OCI-LY7 (cell line): ENCODE results near the gene EPS8L2.

Experiments used
- EZH2phosphoT487 ChIP-seq: fragments of 200-600 bp; sonication (generic); IDR thresholded peaks from 2 replicates; pipeline ENCODE4 v1.6.1; 2018; ENCODE audit warnings: low read depth, borderline replicate concordance, mild to moderate bottlenecking, mixed run types, antibody characterized with exemption, low read length, moderate library complexity, mixed read lengths
- TF ChIP-seq, protein P1 (sequence below): fragments of 200-600 bp; sonication (generic); conservative IDR thresholded peaks from 2 replicates; pipeline ENCODE4 v1.5.1; 2014; ENCODE audit warnings: mild to moderate bottlenecking, antibody characterized with exemption, low read length, moderate library complexity, mixed read lengths

DNA sequence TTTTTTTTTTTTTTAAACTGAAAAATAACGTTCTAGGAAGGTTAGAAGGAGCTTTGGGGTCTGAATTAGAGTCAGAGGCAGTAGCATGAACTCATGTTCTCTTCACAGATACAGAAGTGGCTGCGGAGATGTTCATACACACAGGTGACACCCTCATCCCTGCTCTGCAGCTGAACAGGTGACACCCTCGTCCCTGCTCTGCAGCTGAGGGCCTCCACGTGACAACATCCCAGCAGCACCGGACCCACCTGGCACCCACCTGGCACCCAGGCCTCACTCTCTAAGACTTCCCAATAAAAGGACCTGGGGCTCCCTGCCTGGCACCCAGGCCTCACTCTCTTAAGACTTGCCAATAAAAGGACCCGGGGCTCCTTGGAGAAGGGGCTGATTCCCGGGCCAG is 49.2 kb upstream of the EPS8L2 start:
- TF ChIP-seq, protein P1, sequence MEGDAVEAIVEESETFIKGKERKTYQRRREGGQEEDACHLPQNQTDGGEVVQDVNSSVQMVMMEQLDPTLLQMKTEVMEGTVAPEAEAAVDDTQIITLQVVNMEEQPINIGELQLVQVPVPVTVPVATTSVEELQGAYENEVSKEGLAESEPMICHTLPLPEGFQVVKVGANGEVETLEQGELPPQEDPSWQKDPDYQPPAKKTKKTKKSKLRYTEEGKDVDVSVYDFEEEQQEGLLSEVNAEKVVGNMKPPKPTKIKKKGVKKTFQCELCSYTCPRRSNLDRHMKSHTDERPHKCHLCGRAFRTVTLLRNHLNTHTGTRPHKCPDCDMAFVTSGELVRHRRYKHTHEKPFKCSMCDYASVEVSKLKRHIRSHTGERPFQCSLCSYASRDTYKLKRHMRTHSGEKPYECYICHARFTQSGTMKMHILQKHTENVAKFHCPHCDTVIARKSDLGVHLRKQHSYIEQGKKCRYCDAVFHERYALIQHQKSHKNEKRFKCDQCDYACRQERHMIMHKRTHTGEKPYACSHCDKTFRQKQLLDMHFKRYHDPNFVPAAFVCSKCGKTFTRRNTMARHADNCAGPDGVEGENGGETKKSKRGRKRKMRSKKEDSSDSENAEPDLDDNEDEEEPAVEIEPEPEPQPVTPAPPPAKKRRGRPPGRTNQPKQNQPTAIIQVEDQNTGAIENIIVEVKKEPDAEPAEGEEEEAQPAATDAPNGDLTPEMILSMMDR = no peak
- TF ChIP-seq EZH2phosphoT487 = no peak
